Neuron (in vitro differentiated cells): ENCODE measurements around the gene DGLUCY.
"Not testable (repeated sequence)": the region's sequence is repeated elsewhere in the genome, so short reads cannot be mapped to it uniquely, and the experiment has no call there.

Source experiments
- H2AFZ ChIP-seq: one replicate; pipeline ENCODE4 v1.6.1; 2013; ENCODE audit warnings: low read depth, mild to moderate bottlenecking, inconsistent platforms, low read length, moderate library complexity
- H3K27me3 ChIP-seq: one replicate; pipeline ENCODE4 v1.6.1; 2013; ENCODE audit warnings: low read length; ENCODE audit not compliant: insufficient read depth
- H3K36me3 ChIP-seq: one replicate; pipeline ENCODE4 v1.6.1; 2013; ENCODE audit warnings: low read length; ENCODE audit not compliant: insufficient read depth
- H3K4me1 ChIP-seq: one replicate; pipeline ENCODE4 v1.6.1; 2013; ENCODE audit warnings: low read length; ENCODE audit not compliant: insufficient read depth
- H3K4me3 ChIP-seq: 2 replicates; pipeline ENCODE4 v1.5.1; 2013; ENCODE audit warnings: mild to moderate bottlenecking, low read length, moderate library complexity
- H3K9me3 ChIP-seq: one replicate; pipeline ENCODE4 v1.6.1; 2013; ENCODE audit warnings: low read length

The DGLUCY gene

DNA sequence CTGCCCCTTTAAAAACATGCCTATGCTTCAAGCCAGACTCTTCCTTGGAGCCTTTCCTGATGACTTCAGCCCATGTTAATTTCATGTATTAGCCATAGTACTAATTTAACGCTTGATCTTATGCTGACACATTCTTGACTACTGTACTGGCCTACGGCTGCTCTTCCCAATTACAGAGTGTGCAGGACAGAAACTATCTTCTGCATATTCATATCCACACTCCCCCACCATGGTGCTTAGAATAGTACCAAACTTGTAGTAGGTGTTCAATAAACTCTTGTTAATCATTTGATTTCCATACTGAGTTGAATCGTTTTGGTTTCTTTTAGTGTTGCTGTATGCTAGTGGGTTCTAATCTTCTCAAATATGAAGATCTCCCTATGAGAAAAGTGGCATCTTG is 21.8 kb upstream of the DGLUCY start:
- Histone ChIP-seq H3K36me3 (no peaks in the 10 kb centered on the region), H3K4me3 (no peak overlapping the region), H2AFZ (no peak overlapping the region), H3K4me1 (no peaks in the 10 kb centered on the region), H3K9me3 (no peaks in the 10 kb centered on the region), H3K27me3 (no peaks in the 10 kb centered on the region)

DNA sequence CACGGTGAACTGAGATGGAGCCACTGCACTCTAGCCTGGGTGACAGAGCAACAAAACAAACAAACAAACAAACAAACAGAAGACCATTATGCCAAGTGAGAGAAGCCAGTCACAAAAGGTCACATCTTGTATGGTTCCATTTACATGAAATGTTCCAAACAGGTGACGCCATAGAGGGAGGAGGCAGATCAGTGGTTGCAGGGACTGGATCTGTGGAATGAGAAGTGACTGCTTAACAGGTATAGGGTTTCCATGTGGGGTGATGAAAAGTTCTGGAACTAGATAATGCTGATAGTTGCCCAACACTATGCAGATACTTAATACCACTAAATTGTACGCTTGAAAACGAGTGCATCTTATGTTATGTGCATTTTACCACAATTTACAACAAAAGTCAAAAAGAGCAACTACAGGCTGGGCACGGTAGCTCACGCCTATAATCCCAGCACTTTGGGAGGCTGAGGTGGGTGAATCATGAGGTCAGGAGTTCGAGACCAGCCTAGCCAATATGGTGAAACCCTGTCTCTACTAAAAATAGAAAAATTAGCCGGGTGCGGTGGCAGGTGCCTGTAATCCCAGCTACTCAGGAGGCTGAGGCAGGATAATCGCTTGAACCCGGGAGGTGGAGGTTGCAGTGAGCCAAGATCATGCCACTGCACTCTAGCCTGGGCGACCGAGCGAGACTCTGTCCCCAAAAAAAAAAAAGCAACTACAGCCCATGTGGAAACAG is 20.0 kb upstream of the DGLUCY start:
- not testable (repeated sequence) for H3K4me1 ChIP-seq, H3K4me3 ChIP-seq, H3K36me3 ChIP-seq, H3K9me3 ChIP-seq, H3K27me3 ChIP-seq, H2AFZ ChIP-seq

- no peaks in the 10 kb centered on the region for H3K4me1 ChIP-seq
- no peaks in the 10 kb centered on the region for H3K36me3 ChIP-seq
- H2AFZ ChIP-seq: no peak overlapping the region
- H3K4me3 ChIP-seq: no peak overlapping the region
- no peaks in the 10 kb centered on the region for H3K27me3 ChIP-seq
- H3K9me3 ChIP-seq: no peaks in the 10 kb centered on the region
Measured at GRCh38 chr14:91094772-91095171, 19.1 kb upstream of the DGLUCY start.

- Histone ChIP-seq H3K4me1 (no peaks in the 10 kb centered on the region), H2AFZ (no peak overlapping the region), H3K9me3 (no peaks in the 10 kb centered on the region), H3K36me3 (no peaks in the 10 kb centered on the region), H3K4me3 (no peak overlapping the region), H3K27me3 (no peaks in the 10 kb centered on the region)
Measured at GRCh38 chr14:91095178-91095577, 18.7 kb upstream of the DGLUCY start.

DNA sequence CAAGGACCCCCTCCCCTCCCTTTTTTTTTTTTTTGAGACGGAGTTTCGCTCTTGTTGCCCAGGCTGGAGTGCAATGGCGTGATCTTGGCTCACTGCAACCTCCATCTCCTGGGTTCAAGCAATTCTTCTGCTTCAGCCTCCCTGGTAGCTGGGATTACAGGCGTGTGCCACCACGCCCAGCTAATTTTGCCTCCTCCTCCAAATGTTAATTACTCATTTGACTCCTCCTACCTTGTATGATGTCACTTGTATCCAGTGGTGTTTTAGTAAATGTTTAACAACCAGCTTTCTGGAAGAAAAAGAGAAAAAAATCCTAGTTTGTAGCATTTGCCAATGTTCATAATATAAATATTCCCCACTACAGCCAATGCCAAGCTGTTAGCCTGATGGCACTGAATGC is 16.2 kb upstream of the DGLUCY start:
- not testable (repeated sequence) for H3K36me3 ChIP-seq

DNA sequence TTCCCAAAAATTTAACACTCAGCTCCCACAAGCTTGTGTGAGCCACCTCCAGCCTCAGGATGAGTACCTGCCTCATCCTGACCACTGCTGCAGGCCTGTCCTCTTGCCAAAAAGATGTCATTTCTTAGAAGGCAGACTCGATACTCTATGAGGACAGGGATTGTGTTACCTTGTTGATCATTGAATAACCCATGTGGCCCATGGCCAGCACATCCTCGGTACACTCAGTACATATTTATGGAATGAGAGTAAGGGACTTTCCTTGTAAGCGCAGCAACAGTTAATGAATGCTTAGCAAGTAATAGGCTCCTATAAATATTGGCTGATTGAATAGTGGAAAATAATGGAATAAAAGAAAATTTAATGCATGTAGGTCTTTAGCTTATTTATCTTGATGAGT is 15.3 kb upstream of the DGLUCY start:
- H2AFZ ChIP-seq: no peak overlapping the region
- H3K4me1 ChIP-seq: no peaks in the 10 kb centered on the region
- no peak overlapping the region for H3K4me3 ChIP-seq
- H3K9me3 ChIP-seq: no peaks in the 10 kb centered on the region
- no peaks in the 10 kb centered on the region for H3K36me3 ChIP-seq
- no peaks in the 10 kb centered on the region for H3K27me3 ChIP-seq

More for the DNA sequence above, 16.2 kb upstream of the DGLUCY start:
- H3K9me3 ChIP-seq, H3K4me1 ChIP-seq, H2AFZ ChIP-seq, H3K27me3 ChIP-seq, H3K4me3 ChIP-seq: not testable (repeated sequence)

GRCh38 chr14:91100102-91100501 is 13.8 kb upstream of the DGLUCY start:
- H2AFZ ChIP-seq: no peak overlapping the region
- H3K4me1 ChIP-seq: no peaks in the 10 kb centered on the region
- H3K27me3 ChIP-seq: no peaks in the 10 kb centered on the region
- no peak overlapping the region for H3K4me3 ChIP-seq
- H3K36me3 ChIP-seq: no peaks in the 10 kb centered on the region
- no peaks in the 10 kb centered on the region for H3K9me3 ChIP-seq

DNA sequence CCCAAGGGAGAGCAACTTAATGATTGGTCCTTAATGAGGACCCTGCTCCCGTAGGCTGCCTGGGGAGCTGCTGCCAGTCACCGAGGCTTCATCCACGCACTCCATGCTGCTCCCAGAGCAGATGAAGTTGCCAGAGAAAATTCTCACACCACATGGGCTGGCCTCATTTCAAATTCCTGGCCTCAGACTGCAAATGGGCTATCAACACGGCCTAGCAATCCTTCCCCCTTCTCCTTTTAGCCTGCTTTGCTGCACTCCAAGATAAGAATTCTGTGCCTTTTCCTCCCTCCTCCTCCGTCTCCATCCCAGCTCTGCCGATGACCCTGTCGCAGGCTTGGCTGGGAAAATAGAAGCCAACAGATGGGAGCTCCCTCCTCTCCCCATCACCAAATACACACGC is 10.8 kb upstream of the DGLUCY start:
- no peaks in the 10 kb centered on the region for H3K36me3 ChIP-seq
- no peaks in the 10 kb centered on the region for H3K27me3 ChIP-seq
- no peak overlapping the region for H2AFZ ChIP-seq
- H3K4me1 ChIP-seq: no peaks in the 10 kb centered on the region
- H3K9me3 ChIP-seq: no peaks in the 10 kb centered on the region
- no peak overlapping the region for H3K4me3 ChIP-seq

- no peak overlapping the region for H3K4me3 ChIP-seq
- H3K27me3 ChIP-seq: no peaks in the 10 kb centered on the region
- H2AFZ ChIP-seq: no peak overlapping the region
- peaks cover 11% of the 10 kb centered on the region for H3K4me1 ChIP-seq
- no peaks in the 10 kb centered on the region for H3K9me3 ChIP-seq
- H3K36me3 ChIP-seq: no peaks in the 10 kb centered on the region
Measured at GRCh38 chr14:91108941-91109611, 4.8 kb upstream of the DGLUCY start.

DNA sequence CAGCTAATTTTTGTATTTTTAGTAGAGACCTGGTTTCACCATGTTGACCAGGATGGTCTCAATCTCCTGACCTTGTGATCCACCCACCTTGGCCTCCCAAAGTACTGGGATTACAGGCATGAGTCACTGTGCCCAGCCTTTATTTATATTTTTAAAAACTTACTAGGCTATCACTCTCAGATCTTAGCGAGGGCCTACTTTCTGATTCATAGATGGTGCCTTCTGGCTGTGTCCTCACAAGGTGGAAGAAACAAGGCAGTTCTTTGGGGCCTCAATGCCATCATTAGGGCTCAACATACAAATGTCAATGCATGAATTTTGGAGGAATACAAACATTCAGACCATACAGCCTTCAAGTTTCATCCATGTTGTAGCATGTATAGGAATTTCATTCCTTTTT is 2.4 kb upstream of the DGLUCY start:
- Histone ChIP-seq H3K4me1 (peaks cover 22% of the 10 kb centered on the region), H3K27me3 (no peaks in the 10 kb centered on the region), H3K4me3 (no peak overlapping the region), H3K36me3 (no peaks in the 10 kb centered on the region), H3K9me3 (no peaks in the 10 kb centered on the region), H2AFZ (no peak overlapping the region)

GRCh38 chr14:91112194-91112593 is 1.7 kb upstream of the DGLUCY start:
- Histone ChIP-seq H3K4me3 (no peak overlapping the region), H2AFZ (no peak overlapping the region), H3K9me3 (no peaks in the 10 kb centered on the region), H3K4me1 (peaks cover 22% of the 10 kb centered on the region), H3K36me3 (no peaks in the 10 kb centered on the region), H3K27me3 (no peaks in the 10 kb centered on the region)

- H2AFZ ChIP-seq: peak overlapping the region; percentile 71
- H3K27me3 ChIP-seq: no peaks in the 10 kb centered on the region
- H3K4me3 ChIP-seq: peak overlapping the region; percentile 46
- no peaks in the 10 kb centered on the region for H3K36me3 ChIP-seq
- H3K9me3 ChIP-seq: peaks cover 2% of the 10 kb centered on the region
- H3K4me1 ChIP-seq: peaks cover 22% of the 10 kb centered on the region
Measured at GRCh38 chr14:91114079-91115065, 499 bp downstream of the DGLUCY start.
